RCC 7860 (cell line): ENCODE data around the gene MAP3K7CL.

ENCODE experiments used
- DNase-seq: peaks from one replicate; pipeline ENCODE4 v3.0.0-alpha.2; 2015; ENCODE audit warnings: low spot score
- FAIRE-seq: peaks from 2 replicates; lab custom pipeline; 2012; peaks lifted over from hg19 to GRCh38; lab: Jason Lieb, UNC

Gene MAP3K7CL

GRCh38 chr21:29224006-29224405, 93.6 kb downstream of the MAP3K7CL start:
- FAIRE-seq (no peak), DNase-seq (no peak)
